Skin of body (tissue), 2 donors: Measurements from ENCODE around the gene GAK. TPM values are rescaled to one million over a fixed set of nuclear protein-coding genes. Genes with fewer than 3 reads are reported as not detected.

Experiments used
- DNase-seq: peaks from one replicate; lab custom pipeline; 2025; lab: John Stamatoyannopoulos, UW
- total RNA-seq: library from RNA; depleted of rRNA; stranded (reverse); fragments of >200 nt; gene quantifications from one replicate; pipeline ENCODE4 v1.2.3, GENCODE V29; 2014

GAK gene
- total RNA-seq, 1 donor from 2014 or later: 45.2 TPM

DNA sequence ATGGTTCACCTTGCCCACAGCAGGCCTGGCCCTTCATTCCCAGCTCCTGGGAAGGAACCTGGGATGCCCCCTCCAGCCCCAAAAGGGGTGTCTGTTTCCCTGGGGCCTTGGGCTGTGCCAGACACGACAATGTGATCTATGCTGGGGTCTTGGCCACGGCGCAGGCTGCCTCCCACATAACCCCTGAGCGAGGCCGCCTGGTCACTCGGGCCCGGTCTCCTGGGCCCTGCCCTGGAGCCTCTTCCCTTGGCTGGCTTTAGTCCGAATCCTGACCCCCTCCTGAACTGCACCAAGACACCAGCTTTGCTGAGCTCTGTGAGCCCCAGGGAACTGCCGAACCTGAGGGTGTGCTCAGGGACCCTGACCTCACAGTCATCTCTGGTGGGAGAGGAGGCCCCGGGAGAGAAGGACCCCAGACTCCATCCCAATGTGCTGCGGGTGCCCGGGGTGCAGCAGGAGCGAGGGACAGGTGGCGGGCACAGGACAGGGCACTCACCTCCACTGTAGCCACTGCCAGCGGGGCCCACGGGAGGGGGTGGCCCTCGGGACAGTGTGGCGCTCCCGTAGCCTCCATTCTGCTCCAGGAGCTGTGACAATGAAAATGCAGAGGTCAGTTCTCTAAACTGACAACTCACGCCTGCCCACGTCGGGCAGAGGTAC, 42.0 kb downstream of the GAK start:
- no peak for DNase-seq

GRCh38 chr4:889516-889915, 42.6 kb downstream of the GAK start:
- no peak for DNase-seq

- DNase-seq: no peak
Measured at GRCh38 chr4:888029-888428, 44.1 kb downstream of the GAK start.

GRCh38 chr4:887034-887763, 44.9 kb downstream of the GAK start:
- DNase-seq: no peak

DNA sequence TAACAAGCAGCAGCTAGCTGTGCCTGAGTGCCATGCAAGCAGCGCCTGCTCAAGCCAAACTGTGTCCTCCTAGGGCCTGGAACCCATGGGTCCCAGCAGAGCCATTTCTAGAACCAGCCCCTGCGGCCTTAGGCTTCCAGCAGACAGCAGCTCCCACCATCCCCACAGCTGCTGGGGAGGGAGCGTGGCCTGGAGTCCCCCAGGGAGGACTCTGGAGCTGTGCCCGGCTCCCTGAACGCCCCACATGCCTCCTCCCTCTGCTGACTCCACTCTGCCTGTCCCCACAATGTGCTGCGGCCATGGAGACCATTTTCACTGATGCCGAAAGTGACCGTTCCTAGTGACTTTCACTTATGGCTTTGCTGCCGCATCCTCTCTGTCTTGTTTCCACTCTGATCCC, 45.9 kb downstream of the GAK start:
- DNase-seq: no peak

- DNase-seq: no peak
Measured at GRCh38 chr4:885353-885752, 46.8 kb downstream of the GAK start.

GRCh38 chr4:884896-885295, 47.2 kb downstream of the GAK start:
- no peak for DNase-seq

DNA sequence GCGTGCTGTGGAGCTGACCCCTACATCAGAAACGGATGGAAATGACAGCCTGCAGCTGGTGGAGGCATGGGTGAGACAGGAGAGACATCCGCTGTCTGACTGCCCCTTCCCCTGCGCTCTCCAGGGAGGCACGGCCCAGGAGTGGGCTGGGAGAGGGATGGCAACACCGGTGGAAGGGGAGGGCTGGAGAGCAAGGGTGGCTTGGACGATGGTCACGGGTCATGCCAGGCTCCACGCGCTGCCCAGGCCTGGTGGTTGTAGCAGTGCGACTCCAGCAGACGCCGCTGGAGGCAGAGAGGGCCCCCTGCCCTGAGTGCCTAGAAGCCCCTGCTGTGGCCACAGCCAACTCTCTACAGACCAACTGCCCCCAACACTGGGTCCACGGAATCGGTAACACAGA, 47.9 kb downstream of the GAK start:
- no peak for DNase-seq

- DNase-seq: no peak
Measured at GRCh38 chr4:883377-884095, 48.6 kb downstream of the GAK start.

- DNase-seq: no peak
Measured at GRCh38 chr4:882646-883045, 49.5 kb downstream of the GAK start.

GRCh38 chr4:881709-882108, 50.4 kb downstream of the GAK start:
- no peak for DNase-seq

GRCh38 chr4:880684-881405, 51.3 kb downstream of the GAK start:
- no peak for DNase-seq

DNA sequence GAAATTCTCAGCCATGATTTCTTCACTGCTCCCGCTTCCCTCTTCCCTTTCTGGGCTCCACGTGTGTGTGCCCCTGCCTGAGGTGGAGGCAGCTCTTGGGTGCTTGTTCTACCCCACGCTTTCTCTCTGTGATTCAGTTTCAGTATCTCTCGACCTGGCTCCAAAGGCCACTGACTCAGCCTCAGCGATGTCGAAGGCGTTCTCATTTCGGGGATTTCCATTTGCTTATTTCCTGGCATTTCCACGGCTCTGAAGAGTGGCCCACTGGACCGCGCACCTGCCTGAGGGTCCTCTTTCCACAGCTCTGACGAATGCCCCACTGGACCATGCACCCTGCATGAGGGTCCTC, 52.4 kb downstream of the GAK start:
- no peak for DNase-seq

GRCh38 chr4:878796-879728, 53.1 kb downstream of the GAK start:
- DNase-seq: no peak

DNA sequence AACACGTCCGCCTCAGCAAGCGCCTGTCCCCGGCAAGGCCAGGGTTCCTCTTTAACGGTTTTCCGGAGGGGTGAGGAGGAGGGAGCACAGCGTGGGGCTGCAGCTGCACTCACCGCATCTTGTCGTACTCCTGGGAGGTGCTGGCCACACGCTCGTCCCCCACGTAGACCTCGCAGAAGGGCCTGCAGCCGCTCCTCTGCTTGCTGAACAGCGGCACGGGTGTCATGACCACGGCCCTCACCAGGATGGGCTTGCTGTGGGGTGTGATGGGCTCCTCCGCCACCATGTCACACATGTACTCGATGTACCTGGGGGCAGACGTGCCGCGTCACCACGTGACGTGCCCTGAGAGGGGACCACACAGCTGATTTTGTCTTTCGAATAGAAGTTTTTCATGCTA, 54.6 kb downstream of the GAK start:
- no peak for DNase-seq

DNA sequence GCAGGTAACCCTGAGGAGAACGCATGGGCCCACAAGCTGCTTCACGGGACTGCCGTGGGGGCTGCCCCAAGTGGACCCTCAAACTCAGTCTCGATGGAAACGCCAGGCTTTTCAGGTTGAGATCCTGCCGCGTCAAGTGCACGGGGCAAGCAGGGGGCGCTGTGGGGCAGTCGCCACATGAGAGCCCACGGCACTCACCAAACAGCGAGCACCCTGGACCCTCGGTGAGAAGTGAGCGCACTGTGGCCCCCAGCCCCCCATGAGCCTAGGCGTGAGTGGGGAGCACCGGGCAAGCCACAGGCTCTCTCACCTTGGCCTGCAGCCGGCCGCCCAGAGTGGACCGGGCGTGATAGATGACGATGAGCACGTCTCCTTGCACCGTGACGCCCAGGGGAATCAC, 55.3 kb downstream of the GAK start:
- DNase-seq: no peak

- no peak for DNase-seq
Measured at GRCh38 chr4:875818-876423, 56.2 kb downstream of the GAK start.

- no peak for DNase-seq
Measured at GRCh38 chr4:874971-875817, 56.9 kb downstream of the GAK start.

DNA sequence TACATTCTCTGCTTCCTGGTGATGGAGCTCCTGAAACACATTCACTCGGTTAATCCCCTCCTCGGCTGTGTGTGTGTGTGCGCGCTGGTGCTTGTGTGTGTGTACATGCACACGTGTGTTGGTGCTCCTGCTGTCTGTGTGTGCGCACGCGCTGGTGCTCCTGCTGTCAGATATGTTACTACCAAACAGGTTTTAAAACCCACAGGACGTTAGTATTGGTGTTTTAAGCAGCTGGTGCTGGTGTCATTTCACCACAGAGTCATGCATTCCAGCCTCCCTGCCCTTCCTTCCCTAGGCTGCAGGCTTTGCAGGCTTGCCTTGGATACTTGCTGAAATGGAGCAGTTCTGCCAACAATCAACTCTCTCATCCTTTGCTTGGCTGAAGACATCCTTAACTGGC, 58.1 kb downstream of the GAK start:
- no peak for DNase-seq
